GM23338 (cell line): ENCODE measurements around the gene EIF4A3. TPM values are rescaled to one million over a fixed set of nuclear protein-coding genes. Genes with fewer than 3 reads are reported as not detected.

Experiments used
- ATAC-seq: fragments of 200-7000 bp; cut with Tn5 transposase; 3 replicates; pipeline ENCODE4 v1.9.1; 2020
- DNase-seq: peaks from one replicate; pipeline ENCODE4 v3.0.0-alpha.2; 2015; ENCODE audit warnings: low spot score
- H2AFZ ChIP-seq: fragments of 200-600 bp; sonication (generic); 2 replicates; pipeline ENCODE4 v1.8.0; 2016; ENCODE audit warnings: antibody characterized with exemption, mild to moderate bottlenecking, moderate library complexity
- H3F3A ChIP-seq: fragments of 200-600 bp; sonication (generic); replicated peaks from 2 replicates; pipeline ENCODE4 v1.8.0; 2017; ENCODE audit warnings: antibody characterized with exemption, mixed run types, low read depth
- H3K27ac ChIP-seq: fragments of 200-600 bp; sonication (generic); 2 replicates; pipeline ENCODE4 v1.6.1; 2016; ENCODE audit warnings: low read depth
- H3K27me3 ChIP-seq: fragments of 200-600 bp; sonication (generic); 2 replicates; pipeline ENCODE4 v1.8.0; 2016; ENCODE audit warnings: mild to moderate bottlenecking, mixed run types, moderate library complexity; ENCODE audit not compliant: insufficient read depth
- H3K36me3 ChIP-seq: fragments of 200-600 bp; sonication (generic); 2 replicates; pipeline ENCODE4 v1.8.0; 2016; ENCODE audit warnings: mild to moderate bottlenecking; ENCODE audit not compliant: insufficient read depth
- H3K4me1 ChIP-seq: fragments of 200-600 bp; sonication (generic); 2 replicates; pipeline ENCODE4 v1.8.0; 2016; ENCODE audit warnings: mild to moderate bottlenecking, moderate library complexity; ENCODE audit not compliant: insufficient read depth
- H3K4me2 ChIP-seq: fragments of 200-600 bp; sonication (generic); 2 replicates; pipeline ENCODE4 v1.7.1; 2017; ENCODE audit warnings: mixed run types
- H3K4me3 ChIP-seq: fragments of 200-600 bp; sonication (generic); 2 replicates; pipeline ENCODE4 v1.6.1; 2016; ENCODE audit warnings: mixed run types
- H3K79me2 ChIP-seq: fragments of 200-600 bp; sonication (generic); replicated peaks from 2 replicates; pipeline ENCODE4 v1.8.0; 2017; ENCODE audit warnings: mild to moderate bottlenecking; ENCODE audit not compliant: insufficient read depth
- H3K9me2 ChIP-seq: fragments of 200-600 bp; sonication (generic); 2 replicates; pipeline ENCODE4 v1.8.0; 2017; ENCODE audit not compliant: insufficient read depth
- H4K20me1 ChIP-seq: fragments of 200-600 bp; sonication (generic); replicated peaks from 2 replicates; pipeline ENCODE4 v1.8.0; 2017; ENCODE audit warnings: mild to moderate bottlenecking; ENCODE audit not compliant: insufficient read depth
- H3K27ac Mint-ChIP-seq: 2 replicates; pipeline ENCODE4 v1.8.0; 2020; ENCODE audit warnings: inconsistent platforms, mild to moderate bottlenecking, moderate library complexity, mixed read lengths
- H3K27me3 Mint-ChIP-seq: 3 replicates; pipeline ENCODE4 v1.8.0; 2022; ENCODE audit warnings: low read depth, mild to moderate bottlenecking, moderate library complexity, mixed read lengths, inconsistent platforms; ENCODE audit not compliant: insufficient read depth, poor library complexity
- H3K36me3 Mint-ChIP-seq: 3 replicates; pipeline ENCODE4 v1.8.0; 2021; ENCODE audit warnings: low read depth, mild to moderate bottlenecking, inconsistent platforms, moderate library complexity, mixed read lengths
- H3K4me1 Mint-ChIP-seq: 3 replicates; pipeline ENCODE4 v1.8.0; 2020; ENCODE audit warnings: mild to moderate bottlenecking, inconsistent platforms, mixed read lengths
- H3K4me3 Mint-ChIP-seq: 3 replicates; pipeline ENCODE4 v1.8.0; 2021; ENCODE audit warnings: moderate library complexity, mild to moderate bottlenecking, inconsistent platforms, mixed read lengths
- H3K9me3 Mint-ChIP-seq: 3 replicates; pipeline ENCODE4 v1.8.0; 2020; ENCODE audit warnings: moderate library complexity, mild to moderate bottlenecking, inconsistent platforms, mixed read lengths
- EZH2 ChIP-seq: fragments of 200-600 bp; sonication (generic); IDR thresholded peaks from one replicate; pipeline ENCODE4 v1.8.0; 2017; ENCODE audit warnings: antibody characterized with exemption, mild to moderate bottlenecking, low read depth; ENCODE audit not compliant: unreplicated experiment
- NANOG ChIP-seq: IDR thresholded peaks from 2 replicates; pipeline ENCODE4 v1.6.1; 2016; ENCODE audit warnings: antibody characterized with exemption, borderline replicate concordance
- ZNF114 ChIP-seq: fragments of 250-450 bp; sonication (Bioruptor Pico); IDR thresholded peaks from 2 replicates; pipeline ENCODE4 v1.5.0; 2020; ENCODE audit warnings: mild to moderate bottlenecking, moderate library complexity
- polyA plus RNA-seq: library from polyadenylated mRNA; unstranded; fragments of >200 nt; fragmentation: Nextera tagmentation; extraction: Ambion mirVana; gene quantifications from 2 replicates; pipeline ENCODE4 v1.2.1, GENCODE V29; 2016
- total RNA-seq: library from RNA; depleted of rRNA; stranded (reverse); fragments of >200 nt; shearing (Covaris generic); gene quantifications from 2 replicates; pipeline ENCODE4 v1.2.3, GENCODE V29; 2014
- TF ChIP-seq, protein P1 (sequence below): fragments of 250-450 bp; sonication (Bioruptor Pico); IDR thresholded peaks from 2 replicates; pipeline ENCODE4 v1.5.0; 2020; ENCODE audit warnings: mild to moderate bottlenecking, moderate library complexity
- TF ChIP-seq, protein P2 (sequence below): IDR thresholded peaks from one replicate; pipeline ENCODE4 v1.6.1; 2018; ENCODE audit warnings: antibody characterized with exemption; ENCODE audit not compliant: unreplicated experiment

The EIF4A3 gene
- total and polyA plus RNA-seq, 2 experiments from 2014 or later, result 146 to 156 TPM

DNA sequence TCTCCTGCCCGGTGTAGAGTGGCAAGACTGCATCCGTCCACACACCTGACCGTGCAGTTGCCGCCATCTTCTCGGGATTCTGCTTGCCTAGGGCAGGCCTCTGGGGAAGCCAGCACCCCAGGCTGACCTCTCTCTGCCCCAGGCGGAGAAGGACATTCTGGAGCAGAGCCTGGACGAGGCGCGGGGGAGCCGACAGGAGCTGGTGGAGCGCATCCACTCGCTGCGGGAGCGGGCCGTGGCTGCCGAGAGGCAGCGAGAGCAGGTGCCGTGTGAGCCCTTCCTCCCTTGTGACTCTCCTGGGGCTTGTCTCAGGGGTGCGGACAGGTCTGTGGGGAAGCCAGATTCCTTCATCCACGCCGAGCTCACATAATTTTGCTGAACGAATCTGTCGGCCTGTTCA is 42.7 kb upstream of the EIF4A3 start (continued):
- TF ChIP-seq, protein P1, sequence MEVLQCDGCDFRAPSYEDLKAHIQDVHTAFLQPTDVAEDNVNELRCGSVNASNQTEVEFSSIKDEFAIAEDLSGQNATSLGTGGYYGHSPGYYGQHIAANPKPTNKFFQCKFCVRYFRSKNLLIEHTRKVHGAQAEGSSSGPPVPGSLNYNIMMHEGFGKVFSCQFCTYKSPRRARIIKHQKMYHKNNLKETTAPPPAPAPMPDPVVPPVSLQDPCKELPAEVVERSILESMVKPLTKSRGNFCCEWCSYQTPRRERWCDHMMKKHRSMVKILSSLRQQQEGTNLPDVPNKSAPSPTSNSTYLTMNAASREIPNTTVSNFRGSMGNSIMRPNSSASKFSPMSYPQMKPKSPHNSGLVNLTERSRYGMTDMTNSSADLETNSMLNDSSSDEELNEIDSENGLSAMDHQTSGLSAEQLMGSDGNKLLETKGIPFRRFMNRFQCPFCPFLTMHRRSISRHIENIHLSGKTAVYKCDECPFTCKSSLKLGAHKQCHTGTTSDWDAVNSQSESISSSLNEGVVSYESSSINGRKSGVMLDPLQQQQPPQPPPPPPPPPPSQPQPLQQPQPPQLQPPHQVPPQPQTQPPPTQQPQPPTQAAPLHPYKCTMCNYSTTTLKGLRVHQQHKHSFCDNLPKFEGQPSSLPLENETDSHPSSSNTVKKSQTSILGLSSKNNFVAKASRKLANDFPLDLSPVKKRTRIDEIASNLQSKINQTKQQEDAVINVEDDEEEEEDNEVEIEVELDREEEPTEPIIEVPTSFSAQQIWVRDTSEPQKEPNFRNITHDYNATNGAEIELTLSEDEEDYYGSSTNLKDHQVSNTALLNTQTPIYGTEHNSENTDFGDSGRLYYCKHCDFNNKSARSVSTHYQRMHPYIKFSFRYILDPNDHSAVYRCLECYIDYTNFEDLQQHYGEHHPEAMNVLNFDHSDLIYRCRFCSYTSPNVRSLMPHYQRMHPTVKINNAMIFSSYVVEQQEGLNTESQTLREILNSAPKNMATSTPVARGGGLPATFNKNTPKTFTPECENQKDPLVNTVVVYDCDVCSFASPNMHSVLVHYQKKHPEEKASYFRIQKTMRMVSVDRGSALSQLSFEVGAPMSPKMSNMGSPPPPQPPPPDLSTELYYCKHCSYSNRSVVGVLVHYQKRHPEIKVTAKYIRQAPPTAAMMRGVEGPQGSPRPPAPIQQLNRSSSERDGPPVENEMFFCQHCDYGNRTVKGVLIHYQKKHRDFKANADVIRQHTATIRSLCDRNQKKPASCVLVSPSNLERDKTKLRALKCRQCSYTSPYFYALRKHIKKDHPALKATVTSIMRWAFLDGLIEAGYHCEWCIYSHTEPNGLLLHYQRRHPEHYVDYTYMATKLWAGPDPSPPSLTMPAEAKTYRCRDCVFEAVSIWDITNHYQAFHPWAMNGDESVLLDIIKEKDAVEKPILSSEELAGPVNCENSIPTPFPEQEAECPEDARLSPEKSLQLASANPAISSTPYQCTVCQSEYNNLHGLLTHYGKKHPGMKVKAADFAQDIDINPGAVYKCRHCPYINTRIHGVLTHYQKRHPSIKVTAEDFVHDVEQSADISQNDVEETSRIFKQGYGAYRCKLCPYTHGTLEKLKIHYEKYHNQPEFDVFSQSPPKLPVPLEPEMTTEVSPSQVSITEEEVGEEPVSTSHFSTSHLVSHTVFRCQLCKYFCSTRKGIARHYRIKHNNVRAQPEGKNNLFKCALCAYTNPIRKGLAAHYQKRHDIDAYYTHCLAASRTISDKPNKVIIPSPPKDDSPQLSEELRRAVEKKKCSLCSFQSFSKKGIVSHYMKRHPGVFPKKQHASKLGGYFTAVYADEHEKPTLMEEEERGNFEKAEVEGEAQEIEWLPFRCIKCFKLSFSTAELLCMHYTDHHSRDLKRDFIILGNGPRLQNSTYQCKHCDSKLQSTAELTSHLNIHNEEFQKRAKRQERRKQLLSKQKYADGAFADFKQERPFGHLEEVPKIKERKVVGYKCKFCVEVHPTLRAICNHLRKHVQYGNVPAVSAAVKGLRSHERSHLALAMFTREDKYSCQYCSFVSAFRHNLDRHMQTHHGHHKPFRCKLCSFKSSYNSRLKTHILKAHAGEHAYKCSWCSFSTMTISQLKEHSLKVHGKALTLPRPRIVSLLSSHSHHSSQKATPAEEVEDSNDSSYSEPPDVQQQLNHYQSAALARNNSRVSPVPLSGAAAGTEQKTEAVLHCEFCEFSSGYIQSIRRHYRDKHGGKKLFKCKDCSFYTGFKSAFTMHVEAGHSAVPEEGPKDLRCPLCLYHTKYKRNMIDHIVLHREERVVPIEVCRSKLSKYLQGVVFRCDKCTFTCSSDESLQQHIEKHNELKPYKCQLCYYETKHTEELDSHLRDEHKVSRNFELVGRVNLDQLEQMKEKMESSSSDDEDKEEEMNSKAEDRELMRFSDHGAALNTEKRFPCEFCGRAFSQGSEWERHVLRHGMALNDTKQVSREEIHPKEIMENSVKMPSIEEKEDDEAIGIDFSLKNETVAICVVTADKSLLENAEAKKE (CRISPR knock-in tag), result no peak

DNA sequence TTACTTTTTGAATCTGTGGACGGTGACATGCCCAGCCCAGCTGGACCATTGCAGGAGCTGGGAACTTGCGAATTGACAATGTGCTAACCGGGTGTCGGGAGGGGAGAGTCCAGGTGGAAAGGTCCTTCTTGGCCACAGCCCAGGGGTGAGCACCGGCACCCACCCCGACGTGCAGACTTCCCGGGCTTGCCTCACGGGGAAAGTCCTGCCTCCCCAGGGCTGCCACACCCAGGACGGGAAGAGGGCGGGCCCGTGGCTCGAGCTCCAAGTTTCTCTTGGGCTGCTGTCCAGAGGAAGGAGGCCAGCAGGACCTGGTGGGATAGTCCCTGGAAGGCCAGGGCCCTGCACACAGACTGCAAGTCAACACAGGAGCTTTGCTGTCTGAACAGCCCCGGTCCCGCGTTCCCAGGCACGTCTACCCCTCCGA is 40.6 kb upstream of the EIF4A3 start:
- no peaks in the 10 kb centered on the region for H3K36me3 ChIP-seq
- H3K27me3 ChIP-seq, result no peaks in the 10 kb centered on the region
- TF ChIP-seq, protein P1 (CRISPR knock-in tag), result no peak
- TF ChIP-seq ZNF114 (CRISPR knock-in tag), result no peak
- TF ChIP-seq, protein P2, sequence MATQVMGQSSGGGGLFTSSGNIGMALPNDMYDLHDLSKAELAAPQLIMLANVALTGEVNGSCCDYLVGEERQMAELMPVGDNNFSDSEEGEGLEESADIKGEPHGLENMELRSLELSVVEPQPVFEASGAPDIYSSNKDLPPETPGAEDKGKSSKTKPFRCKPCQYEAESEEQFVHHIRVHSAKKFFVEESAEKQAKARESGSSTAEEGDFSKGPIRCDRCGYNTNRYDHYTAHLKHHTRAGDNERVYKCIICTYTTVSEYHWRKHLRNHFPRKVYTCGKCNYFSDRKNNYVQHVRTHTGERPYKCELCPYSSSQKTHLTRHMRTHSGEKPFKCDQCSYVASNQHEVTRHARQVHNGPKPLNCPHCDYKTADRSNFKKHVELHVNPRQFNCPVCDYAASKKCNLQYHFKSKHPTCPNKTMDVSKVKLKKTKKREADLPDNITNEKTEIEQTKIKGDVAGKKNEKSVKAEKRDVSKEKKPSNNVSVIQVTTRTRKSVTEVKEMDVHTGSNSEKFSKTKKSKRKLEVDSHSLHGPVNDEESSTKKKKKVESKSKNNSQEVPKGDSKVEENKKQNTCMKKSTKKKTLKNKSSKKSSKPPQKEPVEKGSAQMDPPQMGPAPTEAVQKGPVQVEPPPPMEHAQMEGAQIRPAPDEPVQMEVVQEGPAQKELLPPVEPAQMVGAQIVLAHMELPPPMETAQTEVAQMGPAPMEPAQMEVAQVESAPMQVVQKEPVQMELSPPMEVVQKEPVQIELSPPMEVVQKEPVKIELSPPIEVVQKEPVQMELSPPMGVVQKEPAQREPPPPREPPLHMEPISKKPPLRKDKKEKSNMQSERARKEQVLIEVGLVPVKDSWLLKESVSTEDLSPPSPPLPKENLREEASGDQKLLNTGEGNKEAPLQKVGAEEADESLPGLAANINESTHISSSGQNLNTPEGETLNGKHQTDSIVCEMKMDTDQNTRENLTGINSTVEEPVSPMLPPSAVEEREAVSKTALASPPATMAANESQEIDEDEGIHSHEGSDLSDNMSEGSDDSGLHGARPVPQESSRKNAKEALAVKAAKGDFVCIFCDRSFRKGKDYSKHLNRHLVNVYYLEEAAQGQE, result no peak
- no peak for TF ChIP-seq EZH2
- no peak for TF ChIP-seq NANOG
- Mint-ChIP-seq H3K4me1 (peaks cover 2% of the 10 kb centered on the region; the same call in 2 of the 3 replicates), H3K36me3 (no peaks in the 10 kb centered on the region), H3K27ac (no peak overlapping the region), H3K9me3 (no peaks in the 10 kb centered on the region), H3K4me3 (no peak overlapping the region), H3K27me3 (peaks cover 14% of the 10 kb centered on the region)
- H3K4me2 ChIP-seq, result no peak overlapping the region
- no peaks in the 10 kb centered on the region for H4K20me1 ChIP-seq
- ATAC-seq (no peak), DNase-seq (no peak)
- no peaks in the 10 kb centered on the region for H3K79me2 ChIP-seq
- no peak overlapping the region for H2AFZ ChIP-seq
- 0 out of 2 replicates have a peak, but pooled peaks cover 3% of the 10 kb centered on the region for H3F3A ChIP-seq
- no peaks in the 10 kb centered on the region for H3K4me1 ChIP-seq
- H3K4me3 ChIP-seq, result no peak overlapping the region
- no peak overlapping the region for H3K27ac ChIP-seq
- H3K9me2 ChIP-seq, result no peaks in the 10 kb centered on the region
